ENCODE results near the gene HEY2. TPM values are rescaled to one million over a fixed set of nuclear protein-coding genes. Genes with fewer than 3 reads are reported as not detected.
"Not testable (repeated sequence)": the region's sequence is repeated elsewhere in the genome, so short reads cannot be mapped to it uniquely, and the experiment has no call there.

The HEY2 gene
- total RNA-seq, 1 donor from 2014 or later, result 0.62 TPM

- DNase-seq, result no peak
These were observed 47.9 kb downstream of the HEY2 start for GRCh38 chr6:125797120-125797885.

- no peak for DNase-seq
These were observed 48.5 kb downstream of the HEY2 start for GRCh38 chr6:125797886-125798444.

GRCh38 chr6:125798734-125799508 lies 49.5 kb downstream of the HEY2 start:
- DNase-seq, result no peak

GRCh38 chr6:125802383-125802782 lies 53.0 kb downstream of the HEY2 start:
- no peak for DNase-seq

GRCh38 chr6:125802943-125803377 lies 53.5 kb downstream of the HEY2 start:
- DNase-seq, result no peak

- DNase-seq, result no peak
These were observed 54.8 kb downstream of the HEY2 start for GRCh38 chr6:125804264-125804663.

- DNase-seq, result not testable (repeated sequence)
These were observed 55.5 kb downstream of the HEY2 start for GRCh38 chr6:125804866-125805425.

- DNase-seq, result no peak
These were observed 57.4 kb downstream of the HEY2 start for GRCh38 chr6:125806813-125807212.

- DNase-seq, result no peak
These were observed 57.9 kb downstream of the HEY2 start for GRCh38 chr6:125807293-125807692.

GRCh38 chr6:125808060-125808459 lies 58.6 kb downstream of the HEY2 start:
- DNase-seq, result no peak

- DNase-seq, result no peak
These were observed 59.2 kb downstream of the HEY2 start for GRCh38 chr6:125808591-125808990.

- DNase-seq, result no peak
These were observed 60.2 kb downstream of the HEY2 start for GRCh38 chr6:125809570-125810170.

- no peak for DNase-seq
These were observed 61.0 kb downstream of the HEY2 start for GRCh38 chr6:125810445-125810844.

Other genes with a start within 250 kb of the HEY2 start
- gene NCOA7, start 41.3 kb downstream of the HEY2 start, total RNA-seq, result 33.5 TPM
- 81.1 TPM for gene HINT3, start 207.1 kb downstream of the HEY2 start, total RNA-seq
- 39.5 TPM for gene TRMT11, start 236.9 kb downstream of the HEY2 start, total RNA-seq